ENCODE measurements around the gene SMARCD3. TPM values are rescaled to one million over a fixed set of nuclear protein-coding genes. Genes with fewer than 3 reads are reported as not detected.
A peak's percentile ranks its signal among the peaks of the same experiment; 100 is the strongest.

Gene SMARCD3
- total and polyA plus RNA-seq, 9 of the 15 experiments (the other 6 are each of a cell fraction or from before 2014, with no cell fraction given): 0.43 to 3.6 (median 2.6) TPM

- no peak for TF ChIP-seq RCOR1 (IDR thresholded peaks at IDR 0.05; ENCODE audit: borderline replicate concordance in 1 of 2, low read depth in 2 of 2, low read length in 2 of 2)
- no peak for TF ChIP-seq CREBBP (IDR thresholded peaks at IDR 0.05; ENCODE audit: low read depth, low read length)
- TF ChIP-seq EGR1 (conservative IDR thresholded peaks at IDR 0.05): 0 out of 2 replicates have a peak, but pooled peaks have one; percentile 6
- TF ChIP-seq ZNF280A (IDR thresholded peaks at IDR 0.05; ENCODE audit: low read depth, partially characterized antibody): no peak
- Histone ChIP-seq H3K4me2 (ENCODE audit: insufficient read depth, low read length) (no peak overlapping the region), H4K20me1 (replicated peaks; ENCODE audit: control insufficient read depth, insufficient read depth, low read length) (peaks cover 33% of the 10 kb centered on the region), H3K36me3 (ENCODE audit: control insufficient read depth, insufficient read depth, low read length) (no peaks in the 10 kb centered on the region), H3K9ac (ENCODE audit: insufficient read depth in 1 of 2, low read depth in 2 of 2, low read length in 2 of 2) (no peak overlapping the region), H3K4me1 (replicated peaks in 1 of 2; ENCODE audit: control insufficient read depth in 2 of 2, insufficient read depth in 2 of 2, low read length in 2 of 2) (peaks cover 0 to 5% of the 10 kb centered on the region in 2 experiments; a peak in 1 of 5 replicates), H3K9me3 (replicated peaks; ENCODE audit: control insufficient read depth, insufficient read depth, low read depth, low read length) (no peaks in the 10 kb centered on the region), H3K9me1 (ENCODE audit: control insufficient read depth, insufficient read depth, low read length) (no peaks in the 10 kb centered on the region), H3K27ac (ENCODE audit: extremely low read depth, low read depth, low read length) (no peak overlapping the region), H3K79me2 (ENCODE audit: control insufficient read depth, insufficient read depth, low read length) (no peaks in the 10 kb centered on the region), H3K4me3 (no peak overlapping the region), H3K27me3 (ENCODE audit: control insufficient read depth in 2 of 2, insufficient read depth in 2 of 2, low read length in 2 of 2) (peaks cover 81 to 92% of the 10 kb centered on the region in 2 experiments), H2AFZ (ENCODE audit: low read depth, low read length) (no peak overlapping the region)
- BruUV-seq (replicated peaks): no TSS peak
- in situ Hi-C loops (cut with MboI): no loop called here
- intact Hi-C loops (cut with micrococcal nuclease): no loop called here
- FAIRE-seq (no peak), DNase-seq (ENCODE audit: extremely low read depth in 1 of 4, low spot score in 3 of 4) (no peak), ATAC-seq (no peak)
- CTCF ChIA-PET (ENCODE audit: low intra/inter-chr PET ratio): no interaction called here
- POLR2A ChIA-PET: no interaction called here
These were observed 50.6 kb downstream of the SMARCD3 start for GRCh38 chr7:151197932-151198331.

Measured in K562 (cell line).